Lower leg skin (tissue), 4 donors: Measurements from ENCODE around the gene NOX3. TPM values are rescaled to one million over a fixed set of nuclear protein-coding genes. Genes with fewer than 3 reads are reported as not detected.
"Not testable (repeated sequence)": the region's sequence is repeated elsewhere in the genome, so short reads cannot be mapped to it uniquely, and the experiment has no call there.

Experiments used
- DNase-seq, 2 donors: peaks; one replicate each; pipeline ENCODE4 v3.0.0-alpha.2; 2019; ENCODE audit warnings: low spot score in 2 of 2
- H3K4me3 ChIP-seq: fragments of 200-600 bp; sonication (generic); 2 replicates; pipeline ENCODE4 v1.5.1; 2017; ENCODE audit warnings: mild to moderate bottlenecking, low read depth; ENCODE audit not compliant: poor library complexity, severe bottlenecking
- CTCF ChIP-seq, 3 donors: fragments of 450-650 bp; IDR thresholded peaks; one replicate each; pipeline ENCODE4 v1.5.1; 2016; ENCODE audit warnings: antibody characterized with exemption in 3 of 3, mild to moderate bottlenecking in 3 of 3, moderate library complexity in 2 of 3
- POLR2A ChIP-seq, 2 donors: fragments of 450-650 bp; IDR thresholded peaks; one replicate each; pipeline ENCODE4 v1.6.1; 2016 to 2017; ENCODE audit warnings: antibody characterized with exemption in 2 of 2, mild to moderate bottlenecking in 1 of 2, moderate library complexity in 1 of 2
- WGBS, 2 donors: methylation state at CpG; one replicate each; pipeline ENCODE4 v1.1.5; 2018; 5-methylcytosine and 5-hydroxymethylcytosine counted together
- intact Hi-C: fragments of 100-400 bp; cut with DNase I; formaldehyde crosslinking; loops from one replicate; pipeline ENCODE4 v1.15.0; 2023; ENCODE audit warnings: low total_unique reads
- total RNA-seq, 4 donors: library from RNA; depleted of rRNA; stranded (reverse); fragments of >200 nt; gene quantifications; one replicate each; pipeline ENCODE4 v1.1.0, GENCODE V29; 2016

NOX3 gene
- total RNA-seq, 4 donors from 2014 or later = not detected

GRCh38 chr6:155473741-155474140, 18.1 kb upstream of the NOX3 start:
- intact Hi-C loops = no loop called here
- 83 to 86% methylated on average over 8 of the region's 8 CpGs for WGBS, 2 donors
- no peak overlapping the region for H3K4me3 ChIP-seq
- no peak for DNase-seq
- TF ChIP-seq POLR2A (IDR thresholded peaks at IDR 0.05) (no peak), CTCF (IDR thresholded peaks at IDR 0.05) (no peak)

- intact Hi-C loops = no loop called here
- TF ChIP-seq POLR2A (IDR thresholded peaks at IDR 0.05) (no peak), CTCF (IDR thresholded peaks at IDR 0.05) (no peak)
- H3K4me3 ChIP-seq = no peak overlapping the region
- DNase-seq = no peak
- WGBS, 2 donors = 48 to 52% methylated on average over 1 of the region's 1 CpG
Measured at GRCh38 chr6:155472886-155473285, 17.2 kb upstream of the NOX3 start.

GRCh38 chr6:155470979-155471616, 15.5 kb upstream of the NOX3 start:
- intact Hi-C loops, H3K4me3 ChIP-seq, DNase-seq: not testable (repeated sequence)
- 86 to 87% methylated on average over 5 of the region's 5 CpGs for WGBS, 2 donors

GRCh38 chr6:155468543-155468942, 12.9 kb upstream of the NOX3 start:
- H3K4me3 ChIP-seq, DNase-seq, intact Hi-C loops: not testable (repeated sequence)
- 93% methylated on average over 3 of the region's 3 CpGs for WGBS, 2 donors

- WGBS, 2 donors = 84 to 90% methylated on average over 3 of the region's 3 CpGs
- no peak for DNase-seq
- no peak overlapping the region for H3K4me3 ChIP-seq
- TF ChIP-seq CTCF (IDR thresholded peaks at IDR 0.05) (no peak), POLR2A (IDR thresholded peaks at IDR 0.05) (no peak)
- intact Hi-C loops = no loop called here
Measured at GRCh38 chr6:155466539-155466938, 10.9 kb upstream of the NOX3 start.

GRCh38 chr6:155461556-155461955, 5.9 kb upstream of the NOX3 start:
- no peak overlapping the region for H3K4me3 ChIP-seq
- intact Hi-C loops = no loop called here
- 51 to 56% methylated on average over 6 of the region's 6 CpGs for WGBS, 2 donors
- DNase-seq = no peak
- TF ChIP-seq POLR2A (IDR thresholded peaks at IDR 0.05) (no peak), CTCF (IDR thresholded peaks at IDR 0.05) (no peak)

- no peak for DNase-seq
- H3K4me3 ChIP-seq = no peak overlapping the region
- 60 to 62% methylated on average over 4 of the region's 4 CpGs for WGBS, 2 donors
- TF ChIP-seq POLR2A (IDR thresholded peaks at IDR 0.05) (no peak), CTCF (IDR thresholded peaks at IDR 0.05) (no peak)
- intact Hi-C loops = no loop called here
Measured at GRCh38 chr6:155454471-155454870, 1.2 kb downstream of the NOX3 start.
